GM15510 (cell line): ENCODE measurements around the gene MED13L.

Experiments
- POLR2A ChIP-seq: IDR thresholded peaks from 3 replicates; pipeline ENCODE4 v1.6.1; 2011; ENCODE audit warnings: borderline replicate concordance; ENCODE audit not compliant: insufficient read length; ENCODE audit errors: extremely low read depth

The MED13L gene

DNA sequence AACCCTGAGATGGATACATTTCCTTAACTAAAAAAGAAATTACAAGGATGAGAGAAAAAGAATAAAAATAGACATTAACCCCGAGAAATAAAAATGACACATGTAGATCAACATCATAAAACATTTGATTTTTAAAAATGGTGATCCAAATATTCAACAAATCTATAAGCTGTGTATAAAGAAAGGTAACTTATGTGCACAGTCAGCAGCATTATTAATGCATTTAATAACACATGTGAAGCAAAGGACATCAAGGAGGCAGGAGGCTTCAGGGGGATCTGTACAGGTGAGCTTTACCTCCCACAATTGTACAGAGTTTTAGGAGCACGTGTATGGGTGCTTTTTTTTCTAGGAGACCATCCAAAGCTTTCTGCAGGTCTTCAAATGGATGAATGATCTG is 76.1 kb downstream of the MED13L start:
- no peak for TF ChIP-seq POLR2A

DNA sequence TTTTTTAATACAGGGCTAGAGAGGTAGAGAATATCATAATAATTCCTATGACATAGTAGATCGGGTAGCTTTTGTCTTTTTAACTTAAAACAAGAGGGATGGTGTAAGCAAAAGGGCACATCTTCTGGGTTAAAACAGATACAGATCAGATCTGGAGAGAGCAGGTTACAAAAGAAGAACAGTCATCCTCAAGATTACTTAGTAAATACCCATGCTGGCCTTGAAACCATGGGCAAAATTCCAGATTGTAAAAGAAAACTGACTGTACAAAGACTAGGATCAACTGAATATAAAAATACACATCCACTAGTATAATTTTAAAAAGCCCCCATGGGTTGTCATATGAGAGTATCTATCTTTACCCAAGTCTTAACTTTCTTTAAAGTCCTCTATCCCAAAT is 76.7 kb downstream of the MED13L start:
- TF ChIP-seq POLR2A = no peak

DNA sequence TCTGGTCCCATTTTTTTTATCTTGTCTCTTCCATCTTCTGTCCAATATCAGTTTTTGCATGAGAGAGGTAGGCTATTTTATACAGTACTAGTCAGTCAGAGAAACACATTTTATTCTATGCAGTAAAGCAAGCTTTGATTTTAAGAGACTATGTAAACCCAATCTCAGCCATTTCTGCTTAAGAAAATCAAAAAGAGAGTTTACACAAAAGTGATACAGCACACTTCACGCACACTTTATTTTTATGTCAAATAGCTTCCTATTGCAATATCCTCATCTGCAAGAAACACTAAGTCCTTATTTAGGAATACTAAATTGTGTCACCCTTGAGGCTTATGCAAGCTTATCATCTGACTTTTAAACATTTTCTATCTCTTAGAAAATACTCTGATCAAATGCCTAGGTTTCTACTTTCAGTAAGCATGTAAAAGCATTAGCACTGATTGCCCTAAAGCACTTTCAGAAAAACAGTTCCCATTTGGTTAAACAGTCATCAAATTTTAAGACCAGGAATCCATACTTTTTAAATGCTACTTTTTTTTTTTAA is 78.3 kb downstream of the MED13L start:
- no peak for TF ChIP-seq POLR2A

DNA sequence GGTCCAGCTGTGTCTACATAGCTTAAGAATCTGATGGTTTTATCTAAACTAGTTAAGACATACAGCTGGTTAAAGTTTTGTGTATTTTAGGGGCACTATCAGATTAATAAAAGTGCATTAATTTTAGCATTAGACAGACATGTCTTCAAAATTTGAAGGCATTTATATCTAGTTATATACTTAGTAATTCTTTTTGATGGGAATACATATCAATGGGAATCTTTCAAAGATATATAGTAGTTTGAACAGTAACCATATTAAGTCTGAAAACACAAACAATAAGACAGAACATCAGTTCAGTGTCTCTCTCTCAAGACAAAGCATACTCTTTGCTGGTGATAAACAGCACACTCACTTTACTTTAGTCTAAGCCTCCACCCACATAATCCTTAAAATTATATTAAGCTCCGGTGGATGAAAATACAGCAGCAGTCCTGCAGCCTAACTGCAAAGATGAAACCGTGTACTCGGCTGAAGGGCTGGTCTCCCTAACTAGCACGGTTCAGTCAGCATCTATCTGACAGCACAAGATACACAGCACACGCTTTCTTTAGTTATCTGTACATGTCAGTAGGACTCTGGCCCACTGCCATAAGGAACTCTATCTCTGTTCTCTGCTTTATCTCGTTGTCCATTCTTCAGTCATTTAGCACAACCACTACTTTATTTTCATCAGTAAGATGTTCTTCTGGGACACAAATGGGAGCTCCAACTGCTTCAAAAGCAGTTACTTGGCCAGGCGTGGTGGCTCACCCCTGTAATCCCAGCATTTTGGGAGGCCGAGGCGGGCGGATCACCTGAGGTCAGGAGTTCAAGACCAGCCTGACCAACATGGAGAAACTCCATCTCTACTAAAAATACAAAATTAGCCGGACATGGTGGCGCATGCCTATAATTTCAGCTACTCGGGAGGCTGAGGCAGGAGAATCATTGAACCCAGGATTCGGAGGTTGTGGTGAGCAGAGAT is 80.5 kb downstream of the MED13L start:
- no peak for TF ChIP-seq POLR2A

DNA sequence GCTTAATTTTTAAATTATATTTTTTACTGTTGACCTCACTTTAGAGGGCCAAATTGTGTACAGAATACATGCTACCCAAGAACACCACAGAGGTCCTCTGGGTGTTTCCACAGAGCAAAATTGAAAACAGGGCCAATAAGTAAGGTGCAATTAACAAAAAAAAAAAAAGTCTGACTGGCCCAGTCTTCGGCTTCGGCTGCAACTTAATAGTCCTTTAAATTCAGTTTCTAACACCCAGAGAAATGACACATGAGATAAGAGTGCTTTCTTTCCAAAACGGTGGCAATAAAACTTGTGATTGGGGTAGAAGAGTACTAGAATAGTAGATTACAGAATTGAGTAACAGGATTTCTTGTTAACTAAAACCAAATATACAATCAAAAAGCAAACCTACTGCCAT is 81.3 kb downstream of the MED13L start:
- no peak for TF ChIP-seq POLR2A

DNA sequence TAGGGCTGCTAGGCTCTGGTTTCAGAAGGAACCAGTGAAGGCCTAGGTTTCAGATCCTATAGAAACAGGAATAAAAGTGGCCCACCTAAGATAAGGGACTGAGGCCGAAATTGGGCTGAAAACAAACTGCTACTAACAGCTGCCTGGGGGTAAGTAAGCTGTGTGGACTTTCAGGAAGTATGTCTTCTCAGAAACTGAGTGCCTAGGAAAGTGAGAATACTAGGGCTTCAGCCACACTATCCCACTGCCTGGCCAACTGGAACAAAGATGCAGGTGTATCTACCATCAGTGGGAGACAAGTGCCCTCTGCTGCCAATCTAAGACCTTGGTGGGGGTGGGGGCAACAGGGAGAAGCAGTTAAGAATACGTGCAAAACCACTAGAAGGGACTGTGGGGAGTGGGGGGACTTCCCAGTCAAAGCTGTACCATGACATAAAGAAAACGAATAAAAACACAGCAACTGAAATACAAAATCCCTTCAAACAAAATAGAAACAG is 82.5 kb downstream of the MED13L start:
- TF ChIP-seq POLR2A = no peak

DNA sequence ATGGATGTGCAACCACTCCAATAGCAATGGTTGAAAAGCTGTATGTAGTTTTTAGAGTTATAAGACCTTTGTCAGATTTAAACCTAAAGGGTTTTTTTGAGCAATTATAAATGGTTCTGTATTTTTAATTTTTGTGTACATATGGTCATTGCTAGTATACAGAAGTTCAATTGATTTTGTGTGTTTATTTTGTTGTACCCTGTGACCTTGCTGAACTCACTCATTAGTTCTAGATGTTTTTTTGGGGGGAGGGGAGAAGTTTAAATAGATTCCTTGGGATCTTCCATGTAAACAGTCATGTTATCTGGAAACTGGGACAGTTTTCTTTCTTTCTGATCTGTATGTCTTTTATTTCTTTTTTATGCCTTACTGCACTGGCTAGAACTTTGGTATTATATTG is 87.8 kb downstream of the MED13L start:
- TF ChIP-seq POLR2A = no peak

DNA sequence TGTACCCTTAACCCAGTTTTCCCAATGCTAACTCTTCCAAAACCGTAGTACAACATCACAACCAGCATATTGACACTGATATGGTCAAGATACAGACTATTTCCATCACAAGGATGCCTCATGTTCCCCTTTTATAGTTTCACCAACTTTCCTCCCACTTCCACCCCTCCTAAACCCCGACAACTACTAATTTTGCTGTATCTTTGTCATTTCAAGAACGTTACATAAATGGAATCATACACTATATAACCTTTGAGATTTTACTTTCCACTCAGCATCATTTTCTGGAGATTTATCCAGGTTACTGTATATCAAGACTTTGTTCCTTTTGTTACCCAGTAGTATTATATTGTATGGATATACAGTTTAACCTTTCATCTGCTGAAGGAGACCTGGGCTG is 88.9 kb downstream of the MED13L start:
- TF ChIP-seq POLR2A = no peak

DNA sequence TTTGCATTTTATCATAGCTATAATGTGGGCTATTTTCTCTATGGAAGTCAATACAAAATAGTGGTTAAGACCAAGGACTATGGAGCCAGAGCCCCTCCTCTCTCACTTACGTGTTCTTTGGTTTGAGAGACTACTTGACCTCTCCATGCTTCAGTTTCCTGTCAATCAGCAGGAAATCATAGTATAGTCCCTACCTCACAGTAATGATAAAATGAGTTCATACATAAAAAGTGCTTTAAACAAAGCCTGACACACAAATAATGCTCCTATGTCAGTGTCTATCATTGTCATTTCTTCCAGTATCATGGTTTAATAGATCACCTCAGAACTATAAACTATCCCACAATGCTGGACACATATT is 90.4 kb downstream of the MED13L start:
- no peak for TF ChIP-seq POLR2A

DNA sequence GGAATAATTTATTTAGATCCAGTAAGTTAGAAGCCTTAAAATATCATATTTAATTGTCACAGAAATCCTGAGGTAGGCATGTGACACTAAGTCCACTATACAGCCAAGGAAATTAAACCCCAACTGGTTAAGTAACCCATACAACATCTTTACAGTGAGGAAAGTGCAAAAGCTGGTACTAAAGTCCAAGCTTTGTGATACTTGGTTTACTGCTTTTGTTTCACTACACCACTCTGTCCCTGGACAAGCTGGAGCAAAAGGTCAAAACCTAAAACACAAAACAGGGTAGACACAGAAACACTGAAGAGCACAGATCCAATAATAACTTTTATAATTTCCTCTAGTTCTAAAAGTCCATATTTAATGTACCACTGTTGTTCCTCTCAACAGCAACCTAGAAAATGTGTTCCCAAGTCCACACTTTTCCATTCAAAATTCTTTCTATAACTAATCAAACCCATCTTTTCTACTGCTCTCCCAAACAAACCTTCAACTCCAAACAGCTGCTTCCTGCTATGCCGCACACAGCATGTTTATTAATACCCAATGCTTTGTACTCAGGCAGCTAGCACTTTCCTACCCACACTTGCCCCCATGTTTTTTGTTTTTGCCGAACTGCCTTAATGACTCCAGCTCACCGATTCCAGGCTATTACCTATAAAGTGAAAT is 90.9 kb downstream of the MED13L start:
- no peak for TF ChIP-seq POLR2A

DNA sequence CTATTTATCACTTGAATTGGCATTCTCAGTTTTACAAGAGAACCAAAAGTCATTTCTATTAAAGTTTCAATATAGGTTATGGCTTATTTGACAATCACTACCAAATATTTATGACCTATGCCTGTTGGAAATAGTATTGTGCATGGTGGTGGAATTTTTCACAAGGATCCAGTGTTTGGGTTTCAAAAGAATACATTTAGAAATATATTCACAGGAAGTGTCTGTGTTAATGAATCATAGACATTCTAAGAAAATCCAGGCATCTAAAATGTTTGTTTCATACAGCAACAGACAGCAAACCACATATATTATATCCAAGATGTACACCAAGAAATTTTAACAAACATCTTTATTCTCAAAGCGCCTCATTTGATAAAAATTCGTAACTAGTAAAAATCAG is 92.7 kb downstream of the MED13L start:
- TF ChIP-seq POLR2A = no peak

DNA sequence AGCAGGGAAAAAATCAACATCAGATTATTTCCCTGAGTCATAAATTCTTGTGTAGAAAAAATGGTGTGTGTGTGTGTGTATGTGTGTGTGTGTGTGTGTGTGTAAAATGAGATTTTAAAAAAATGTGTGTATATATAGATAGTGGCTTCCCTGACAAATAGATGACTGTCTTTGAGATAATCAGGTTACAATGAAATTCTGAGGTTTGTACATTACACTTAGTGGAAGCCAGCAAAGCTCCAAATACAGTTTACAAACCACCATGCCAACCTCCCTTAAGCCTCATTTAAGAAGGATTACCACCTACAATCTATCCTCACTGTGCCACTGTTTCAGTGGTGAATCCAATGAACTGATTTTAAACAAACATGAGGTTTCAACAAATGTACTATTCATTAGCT is 93.8 kb downstream of the MED13L start:
- TF ChIP-seq POLR2A = no peak

DNA sequence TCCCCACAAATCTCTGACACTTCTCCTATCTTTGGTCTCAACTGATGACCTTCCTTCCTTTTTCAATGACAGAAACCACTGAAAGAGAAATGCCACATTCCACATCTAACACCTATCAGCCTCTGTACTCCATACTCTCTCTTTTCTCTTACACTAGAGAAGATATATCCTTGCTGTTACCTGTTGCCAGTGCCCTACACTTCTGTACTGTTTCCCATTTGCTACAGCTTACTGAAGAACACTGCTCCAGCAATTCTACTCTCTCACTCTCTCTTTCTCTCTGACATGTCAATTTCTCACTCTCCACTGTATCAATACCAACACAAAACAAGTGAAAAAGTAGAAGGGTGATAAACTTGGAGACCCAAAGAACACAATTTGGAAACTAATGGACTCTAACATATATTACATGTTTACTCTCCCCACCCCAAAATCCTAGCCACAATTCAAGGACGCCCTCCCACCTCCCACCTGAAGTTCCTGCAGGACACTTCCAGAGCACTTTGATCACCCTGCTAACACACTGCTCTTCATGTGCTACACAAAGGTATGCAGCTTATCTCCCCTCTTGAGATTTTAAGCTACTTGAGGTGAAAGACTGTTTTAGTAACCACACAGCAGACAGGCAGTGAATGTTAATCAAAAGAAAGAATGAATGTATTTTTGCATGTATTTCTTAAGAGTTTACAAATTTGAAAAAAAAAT is 95.0 kb downstream of the MED13L start:
- TF ChIP-seq POLR2A = no peak

DNA sequence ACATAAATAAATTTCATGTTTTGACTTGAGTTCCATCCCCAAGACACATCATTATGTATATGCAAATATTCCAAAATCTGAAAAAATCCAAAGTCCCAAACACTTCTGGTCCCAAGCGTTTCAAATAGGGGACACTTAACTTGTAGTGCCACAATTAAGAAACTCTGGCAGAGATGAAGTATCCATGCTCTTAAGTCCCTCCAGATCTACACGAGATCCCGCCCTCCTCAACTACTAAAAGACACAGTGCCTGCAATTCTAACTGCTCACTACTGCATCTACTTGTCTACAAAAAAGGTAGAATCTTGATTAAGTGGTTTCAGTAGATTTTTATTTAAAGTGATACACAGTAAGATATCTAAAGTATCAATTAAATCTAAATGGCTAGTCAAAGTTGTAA is 97.0 kb downstream of the MED13L start:
- TF ChIP-seq POLR2A = no peak

DNA sequence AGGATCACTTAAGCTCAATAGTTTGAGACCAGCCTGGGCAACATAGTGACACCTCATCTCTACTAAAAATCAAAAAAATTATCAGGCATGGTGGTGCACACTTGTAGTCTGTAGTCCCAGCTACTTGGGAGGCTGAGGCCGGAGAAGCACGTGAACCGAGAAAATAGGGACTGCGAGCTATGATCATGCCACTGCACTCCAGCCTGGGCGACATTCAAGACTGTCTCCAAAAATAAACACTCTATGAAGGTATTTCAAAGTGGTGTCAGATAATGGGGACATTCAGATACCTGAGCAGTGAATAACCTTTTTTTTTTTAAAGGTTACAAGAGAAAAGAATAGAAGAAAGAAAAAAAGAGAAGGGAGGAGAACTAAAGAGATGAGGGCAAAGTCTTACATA is 98.1 kb downstream of the MED13L start:
- TF ChIP-seq POLR2A = no peak

DNA sequence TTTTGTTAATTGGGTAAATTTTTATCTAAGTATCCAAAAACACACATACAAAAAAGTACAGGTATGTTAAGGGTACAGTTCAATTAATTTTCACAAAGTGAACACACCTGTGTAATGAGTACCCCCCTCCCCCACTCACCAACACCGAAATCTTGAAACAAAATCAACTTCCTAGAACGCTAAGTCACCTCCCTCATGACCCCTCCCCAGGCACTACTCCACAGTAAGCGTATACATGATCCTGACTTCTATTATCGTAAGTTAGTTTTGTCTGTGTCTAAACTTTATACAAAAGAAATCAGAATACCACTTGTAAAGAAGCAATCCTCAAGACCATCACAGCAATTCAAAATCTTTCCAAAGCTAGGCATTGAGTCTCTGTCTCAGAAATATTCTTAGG is 100.5 kb downstream of the MED13L start:
- TF ChIP-seq POLR2A = no peak

DNA sequence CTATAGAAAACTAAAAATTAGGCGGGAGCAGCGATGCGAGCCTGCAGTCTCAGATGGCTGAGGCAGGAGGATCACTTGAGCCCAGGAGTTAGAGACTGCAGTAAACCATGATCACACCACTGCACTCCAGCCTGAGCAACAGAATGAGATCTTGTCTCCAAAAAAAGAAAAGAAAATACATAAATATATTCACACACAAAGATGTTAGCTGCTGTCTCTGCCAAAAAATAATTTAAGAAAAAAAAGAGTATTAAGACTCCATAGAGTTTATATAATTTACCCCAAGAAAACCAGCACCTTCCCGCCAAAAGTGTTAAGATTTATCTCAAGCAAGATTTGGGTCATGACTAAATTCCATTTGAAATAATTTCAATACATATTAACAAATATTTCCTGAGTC is 102.6 kb downstream of the MED13L start:
- no peak for TF ChIP-seq POLR2A
